ENCODE results near the gene CSNK2A3. TPM values are rescaled to one million over a fixed set of nuclear protein-coding genes. Genes with fewer than 3 reads are reported as not detected.

The CSNK2A3 gene
- total RNA-seq, 1 experiment from 2014 or later, result 2.0 TPM

DNA sequence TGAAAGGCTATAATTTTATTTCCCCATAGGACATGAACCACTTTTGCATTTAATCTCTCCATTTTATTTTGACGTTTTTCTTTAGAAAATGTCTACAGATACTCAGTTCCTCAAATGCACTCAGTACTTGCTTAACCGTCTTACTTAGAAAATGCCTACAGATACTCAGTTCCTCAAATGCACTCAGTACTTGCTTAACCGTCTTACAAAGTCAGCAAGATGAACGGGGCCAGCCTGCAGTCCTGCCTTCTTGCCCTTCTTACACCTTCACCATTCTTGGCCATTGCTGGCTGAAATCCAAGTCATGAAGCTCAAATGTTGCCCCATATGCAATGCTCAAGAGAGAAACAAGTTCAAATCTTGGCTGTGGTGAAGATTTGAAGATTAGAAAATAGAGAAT is 34.1 kb downstream of the CSNK2A3 start:
- 0 out of 4 replicates have a peak, but pooled peaks cover 0 to 6% of the 10 kb centered on the region in 2 experiments for H3K36me3 ChIP-seq (ENCODE audit: control insufficient read depth in 1 of 2, insufficient read depth in 2 of 2, low read length in 2 of 2)
- DNase-seq (ENCODE audit: low read depth, low spot score), result no peak
- no peak for ATAC-seq
- H3K9ac ChIP-seq (ENCODE audit: low read length), result no peak overlapping the region
- H3K79me2 ChIP-seq (ENCODE audit: insufficient read depth, low read length), result no peaks in the 10 kb centered on the region
- TF ChIP-seq CEBPB (IDR thresholded peaks at IDR 0.05; ENCODE audit: low read depth) (no peak), CBX3 (IDR thresholded peaks at IDR 0.05; ENCODE audit: low read depth) (no peak), TCF7L2 (IDR thresholded peaks at IDR 0.05; ENCODE audit: borderline replicate concordance, extremely low read depth, insufficient read depth, insufficient read length) (no peak), FOSL1 (IDR thresholded peaks at IDR 0.05; ENCODE audit: low read depth) (no peak), ZNF274 (IDR thresholded peaks at IDR 0.05; ENCODE audit: low read depth, low read length) (no peak), EZH2phosphoT487 (IDR thresholded peaks at IDR 0.05; ENCODE audit: borderline replicate concordance) (no peak)
- no peak overlapping the region for H3K4me2 ChIP-seq (ENCODE audit: low read length)
- ChIA-PET RAD21 (ENCODE audit: low non-redundant PET in 1 of 2, low total read pairs in 2 of 2, uncharacterized antibody in 2 of 2, unreplicated experiment in 2 of 2) (no interaction called here), POLR2A (no interaction called here), CTCF (no interaction called here)
- no peak overlapping the region for H2AFZ ChIP-seq (ENCODE audit: low read depth, low read length, poor library complexity, severe bottlenecking)
- H3K9me3 ChIP-seq (ENCODE audit: control insufficient read depth in 1 of 2, insufficient read depth in 1 of 2, low read depth in 1 of 2, low read length in 2 of 2), result no peaks in the 10 kb centered on the region
- H3K9me2 ChIP-seq (ENCODE audit: insufficient read depth), result no peaks in the 10 kb centered on the region
- H3K4me1 ChIP-seq (ENCODE audit: control insufficient read depth in 1 of 2, insufficient read depth in 2 of 2, low read length in 2 of 2), result peaks cover 0 to 2% of the 10 kb centered on the region in 2 experiments; a peak in 3 of 4 replicates
- intact Hi-C loops (cut with micrococcal nuclease), result no loop called here
- H3K27me3 ChIP-seq (ENCODE audit: insufficient read depth, low read length), result no peaks in the 10 kb centered on the region
- no peak overlapping the region for H3K27ac ChIP-seq (ENCODE audit: low read depth, low read length)
- BruUV-seq (replicated peaks), result no TSS peak
- no peaks in the 10 kb centered on the region for H4K20me1 ChIP-seq (ENCODE audit: insufficient read depth)
- H3K4me3 ChIP-seq (replicated peaks in 1 of 2; ENCODE audit: low read depth in 1 of 2, low read length in 2 of 2), result no peak overlapping the region

GRCh38 chr11:11318461-11318860 is 34.6 kb downstream of the CSNK2A3 start:
- Histone ChIP-seq H3K36me3 (ENCODE audit: control insufficient read depth in 1 of 2, insufficient read depth in 2 of 2, low read length in 2 of 2) (0 out of 4 replicates have a peak, but pooled peaks cover 0 to 6% of the 10 kb centered on the region in 2 experiments), H3K4me2 (ENCODE audit: low read length) (no peak overlapping the region), H4K20me1 (ENCODE audit: insufficient read depth) (no peaks in the 10 kb centered on the region), H3K4me1 (ENCODE audit: control insufficient read depth in 1 of 2, insufficient read depth in 2 of 2, low read length in 2 of 2) (peaks cover 0 to 7% of the 10 kb centered on the region in 2 experiments; a peak in 3 of 4 replicates), H3K27me3 (ENCODE audit: insufficient read depth, low read length) (no peaks in the 10 kb centered on the region), H3K9me2 (ENCODE audit: insufficient read depth) (no peaks in the 10 kb centered on the region), H3K79me2 (ENCODE audit: insufficient read depth, low read length) (no peaks in the 10 kb centered on the region), H3K9me3 (ENCODE audit: control insufficient read depth in 1 of 2, insufficient read depth in 1 of 2, low read depth in 1 of 2, low read length in 2 of 2) (no peaks in the 10 kb centered on the region), H3K9ac (ENCODE audit: low read length) (no peak overlapping the region), H2AFZ (ENCODE audit: low read depth, low read length, poor library complexity, severe bottlenecking) (no peak overlapping the region), H3K27ac (ENCODE audit: low read depth, low read length) (no peak overlapping the region), H3K4me3 (replicated peaks in 1 of 2; ENCODE audit: low read depth in 1 of 2, low read length in 2 of 2) (no peak overlapping the region)
- ChIA-PET CTCF (no interaction called here), RAD21 (ENCODE audit: low non-redundant PET in 1 of 2, low total read pairs in 2 of 2, uncharacterized antibody in 2 of 2, unreplicated experiment in 2 of 2) (no interaction called here), POLR2A (no interaction called here)
- TF ChIP-seq ZNF274 (IDR thresholded peaks at IDR 0.05; ENCODE audit: low read depth, low read length), result no peak
- no peak for TF ChIP-seq CTCF (IDR thresholded peaks at IDR 0.05 in 2 of 3, conservative IDR thresholded peaks at IDR 0.05 in 1 of 3; ENCODE audit: borderline replicate concordance in 1 of 3, insufficient read depth in 1 of 3, low read depth in 2 of 3, low read length in 2 of 3)
- no peak for TF ChIP-seq EZH2phosphoT487 (IDR thresholded peaks at IDR 0.05; ENCODE audit: borderline replicate concordance)
- no peak for TF ChIP-seq ZBTB33 (IDR thresholded peaks at IDR 0.05; ENCODE audit: extremely low read depth, insufficient replicate concordance, low read length)
- intact Hi-C loops (cut with micrococcal nuclease), result no loop called here
- BruUV-seq (replicated peaks), result no TSS peak
- no peak for DNase-seq (ENCODE audit: low read depth, low spot score)
- ATAC-seq, result no peak
